HCT116 (cell line): ENCODE results near the gene PPFIA1. TPM values are rescaled to one million over a fixed set of nuclear protein-coding genes. Genes with fewer than 3 reads are reported as not detected.

Experiments used
- ATAC-seq: fragments of 200-7000 bp; cut with Tn5 transposase; 2 replicates; pipeline ENCODE4 v1.9.1; 2020; ENCODE audit warnings: mild to moderate bottlenecking, moderate library complexity
- BruUV-seq: library from RNA; stranded (reverse); fragments of 400-500 nt; replicated peaks from 2 replicates; lab custom pipeline; 2021; lab: Mats Ljungman, UMichigan
- CTCF ChIA-PET: fragments of 300-600 bp; sonication (Branson Sonifier 250); formaldehyde crosslinking; loops from one replicate; lab custom pipeline; 2021; ENCODE audit warnings: antibody characterized with exemption; lab: Charles Lee
- POLR2A ChIA-PET: fragments of 300-600, 350-600 bp; sonication (Branson Sonifier 250); formaldehyde crosslinking; loops from one replicate; lab custom pipeline; 2021; ENCODE audit warnings: antibody characterized with exemption; lab: Charles Lee
- RAD21 ChIA-PET, 2 experiments: fragments of 300-600 bp; sonication (Branson Sonifier 250); formaldehyde crosslinking; loops; one replicate each; lab custom pipeline; 2023; ENCODE audit warnings: low total read pairs in 2 of 2; ENCODE audit not compliant: uncharacterized antibody in 2 of 2, unreplicated experiment in 2 of 2, low non-redundant PET in 1 of 2; lab: Charles Lee
- DNase-seq: peaks from one replicate; pipeline ENCODE4 v3.0.0-alpha.2; 2010; ENCODE audit warnings: low read depth, low spot score
- H2AFZ ChIP-seq: fragments of 200-600 bp; shearing (Covaris generic), sonication (generic); 2 replicates; pipeline ENCODE4 v1.6.1; 2017; ENCODE audit warnings: low read depth, mixed run types, mixed read lengths, antibody characterized with exemption, low read length; ENCODE audit not compliant: poor library complexity, severe bottlenecking
- H3K27ac ChIP-seq: 2 replicates; pipeline ENCODE4 v1.5.1; 2012; ENCODE audit warnings: low read depth, low read length
- H3K27me3 ChIP-seq: fragments of 200-600 bp; sonication (generic); 2 replicates; pipeline ENCODE4 v1.6.1; 2016; ENCODE audit warnings: mixed run types, low read length, mixed read lengths; ENCODE audit not compliant: insufficient read depth
- H3K36me3 ChIP-seq, 2 experiments: fragments of 200-500 bp in 1 of 2; fragments of 200-600 bp in 1 of 2; sonication (Bioruptor generic) in 1 of 2; sonication (generic) in 1 of 2; 2 replicates each; pipeline versions ENCODE4 v1.5.1 to v1.6.1; 2014 to 2016; ENCODE audit warnings: low read length in 2 of 2, inconsistent platforms in 1 of 2, mixed read lengths in 1 of 2, mixed run types in 1 of 2; ENCODE audit not compliant: insufficient read depth in 2 of 2, control insufficient read depth in 1 of 2
- H3K4me1 ChIP-seq, 2 experiments: fragments of 200-600 bp in 1 of 2; sonication (generic) in 1 of 2; 2 replicates each; pipeline versions ENCODE4 v1.5.1 to v1.6.1; 2012 to 2017; ENCODE audit warnings: low read length in 2 of 2, inconsistent platforms in 1 of 2, mild to moderate bottlenecking in 1 of 2, mixed read lengths in 1 of 2, mixed run types in 1 of 2, moderate library complexity in 1 of 2; ENCODE audit not compliant: insufficient read depth in 2 of 2, control insufficient read depth in 1 of 2
- H3K4me2 ChIP-seq: fragments of 200-600 bp; sonication (generic); 2 replicates; pipeline ENCODE4 v1.6.1; 2017; ENCODE audit warnings: mixed run types, low read length, mixed read lengths
- H3K4me3 ChIP-seq, 2 experiments: fragments of 200-600 bp in 1 of 2; sonication (generic) in 1 of 2; replicated peaks in 1 of 2; 2 replicates each; pipeline ENCODE4 v1.5.1; 2011 to 2016; ENCODE audit warnings: low read length in 2 of 2, control low read depth in 1 of 2, low read depth in 1 of 2, mild to moderate bottlenecking in 1 of 2, mixed read lengths in 1 of 2, mixed run types in 1 of 2
- H3K79me2 ChIP-seq: fragments of 200-600 bp; sonication (generic); 2 replicates; pipeline ENCODE4 v1.6.1; 2017; ENCODE audit warnings: mild to moderate bottlenecking, mixed run types, low read length, moderate library complexity, mixed read lengths; ENCODE audit not compliant: insufficient read depth
- H3K9ac ChIP-seq: fragments of 200-600 bp; sonication (generic); 2 replicates; pipeline ENCODE4 v1.6.1; 2016; ENCODE audit warnings: low read length, mixed read lengths
- H3K9me2 ChIP-seq: fragments of 200-600 bp; sonication (generic), shearing (Covaris generic); 2 replicates; pipeline ENCODE4 v1.6.1; 2017; ENCODE audit warnings: mixed run types, mild to moderate bottlenecking, moderate library complexity; ENCODE audit not compliant: insufficient read depth
- H3K9me3 ChIP-seq, 2 experiments: fragments of 200-500 bp in 1 of 2; fragments of 200-600 bp in 1 of 2; sonication (Bioruptor generic) in 1 of 2; sonication (generic) in 1 of 2; 2 replicates each; pipeline ENCODE4 v1.6.1; 2014 to 2017; ENCODE audit warnings: low read length in 2 of 2, mixed read lengths in 2 of 2, inconsistent platforms in 1 of 2, low read depth in 1 of 2, mild to moderate bottlenecking in 1 of 2, mixed run types in 1 of 2, moderate library complexity in 1 of 2; ENCODE audit not compliant: control insufficient read depth in 1 of 2, insufficient read depth in 1 of 2
- H4K20me1 ChIP-seq: fragments of 200-600 bp; sonication (generic), shearing (Covaris generic); 2 replicates; pipeline ENCODE4 v1.6.1; 2017; ENCODE audit warnings: mixed run types, mild to moderate bottlenecking, moderate library complexity; ENCODE audit not compliant: insufficient read depth
- CTCF ChIP-seq, 3 experiments: fragments of 200-600 bp in 1 of 3; sonication (generic) in 1 of 3; IDR thresholded peaks in 2 of 3; conservative IDR thresholded peaks in 1 of 3; 2 replicates each; pipeline ENCODE4 v1.5.1; 2012 to 2017; ENCODE audit warnings: low read depth in 2 of 3, low read length in 2 of 3, antibody characterized with exemption in 1 of 3, borderline replicate concordance in 1 of 3, control low read depth in 1 of 3, mild to moderate bottlenecking in 1 of 3, mixed read lengths in 1 of 3, mixed run types in 1 of 3, moderate library complexity in 1 of 3; ENCODE audit not compliant: insufficient read depth in 1 of 3
- EGR1 ChIP-seq: IDR thresholded peaks from 2 replicates; pipeline ENCODE4 v1.6.1; 2012; ENCODE audit warnings: low read depth
- ELF1 ChIP-seq: IDR thresholded peaks from 2 replicates; pipeline ENCODE4 v1.6.1; 2012; ENCODE audit warnings: low read depth, borderline replicate concordance
- EZH2 ChIP-seq: fragments of 200-600 bp; sonication (generic); IDR thresholded peaks from 2 replicates; pipeline ENCODE4 v1.6.1; 2017; ENCODE audit warnings: antibody characterized with exemption, mixed run types
- JUND ChIP-seq: IDR thresholded peaks from 2 replicates; pipeline ENCODE4 v1.6.1; 2012
- MAX ChIP-seq: IDR thresholded peaks from 2 replicates; pipeline ENCODE4 v1.6.1; 2012
- POLR2A ChIP-seq: IDR thresholded peaks from 2 replicates; pipeline ENCODE4 v1.7.0; 2011; ENCODE audit warnings: borderline replicate concordance; ENCODE audit not compliant: insufficient read depth, insufficient read length; ENCODE audit errors: extremely low read depth
- SRF ChIP-seq: IDR thresholded peaks from 2 replicates; pipeline ENCODE4 v1.6.1; 2012; ENCODE audit warnings: low read depth
- TCF7L2 ChIP-seq: IDR thresholded peaks from 2 replicates; pipeline ENCODE4 v1.7.0; 2011; ENCODE audit warnings: borderline replicate concordance, inconsistent platforms; ENCODE audit not compliant: insufficient read depth, insufficient read length; ENCODE audit errors: extremely low read depth
- ZBTB33 ChIP-seq: IDR thresholded peaks from 2 replicates; pipeline ENCODE4 v1.6.1; 2011; ENCODE audit warnings: mild to moderate bottlenecking, low read length, moderate library complexity; ENCODE audit not compliant: insufficient replicate concordance; ENCODE audit errors: extremely low read depth
- ZFX ChIP-seq: fragments of 450-650 bp; IDR thresholded peaks from 2 replicates; pipeline ENCODE4 v1.6.1; 2017
- ZNF274 ChIP-seq: fragments of 200-500 bp; sonication (Bioruptor generic); IDR thresholded peaks from 2 replicates; pipeline ENCODE4 v1.6.1; 2014; ENCODE audit warnings: mild to moderate bottlenecking, low read depth, low read length, inconsistent platforms
- intact Hi-C: fragments of 100-400 bp; cut with micrococcal nuclease; formaldehyde crosslinking; loops from 2 replicates; pipeline ENCODE4 v1.10.0; 2022
- total RNA-seq: library from RNA; stranded (reverse); gene quantifications from one replicate; pipeline ENCODE4 v1.2.1, GENCODE V29; 2021; ENCODE audit not compliant: unreplicated experiment

The PPFIA1 gene
- total RNA-seq, 1 experiment from 2014 or later, result 48.6 TPM

- no peak for TF ChIP-seq MAX
- no peak for TF ChIP-seq EZH2
- no peak for TF ChIP-seq JUND
- TF ChIP-seq ZNF274, result no peak
- TF ChIP-seq EGR1, result no peak
- no peak for TF ChIP-seq ZBTB33
- no peak for TF ChIP-seq SRF
- TF ChIP-seq POLR2A, result no peak
- no peak for TF ChIP-seq CTCF (IDR thresholded peaks at IDR 0.05 in 2 of 3, conservative IDR thresholded peaks at IDR 0.05 in 1 of 3; ENCODE audit: borderline replicate concordance in 1 of 3, insufficient read depth in 1 of 3, low read depth in 2 of 3, low read length in 2 of 3)
- TF ChIP-seq ZFX, result no peak
- TF ChIP-seq TCF7L2, result no peak
- TF ChIP-seq ELF1, result no peak
- ChIA-PET POLR2A (no interaction called here), CTCF (no interaction called here), RAD21 (no interaction called here)
- no peak overlapping the region for H3K4me2 ChIP-seq
- no peak overlapping the region for H3K9ac ChIP-seq
- peaks cover 34 to 37% of the 10 kb centered on the region in 2 experiments; a peak in 3 of 4 replicates for H3K36me3 ChIP-seq
- no peaks in the 10 kb centered on the region for H4K20me1 ChIP-seq
- H3K4me3 ChIP-seq, result no peak overlapping the region
- no peaks in the 10 kb centered on the region for H3K79me2 ChIP-seq
- no peaks in the 10 kb centered on the region for H3K9me2 ChIP-seq
- DNase-seq, result no peak
- no peaks in the 10 kb centered on the region for H3K4me1 ChIP-seq
- ATAC-seq, result no peak
- BruUV-seq, result no TSS peak
- no peak overlapping the region for H2AFZ ChIP-seq
- no peak overlapping the region for H3K27ac ChIP-seq
- intact Hi-C loops, result no loop called here
- H3K9me3 ChIP-seq, result no peaks in the 10 kb centered on the region
- no peaks in the 10 kb centered on the region for H3K27me3 ChIP-seq
Measured at GRCh38 chr11:70353900-70354568, 83.5 kb downstream of the PPFIA1 start.
